Fibroblast of skin of right quadriceps (primary cell): ENCODE measurements around the gene ACER1.
"Not testable (repeated sequence)": the region's sequence is repeated elsewhere in the genome, so short reads cannot be mapped to it uniquely, and the experiment has no call there.

Source experiments
- DNase-seq: peaks from one replicate; pipeline ENCODE4 v3.0.0-alpha.2; 2013

Gene ACER1

GRCh38 chr19:6333439-6333838 is at the start of gene ACER1:
Gene ACER1 (minus strand): TSS chr19:6333612. CDS start chr19:6333551, 61 bp downstream.
- no peak for DNase-seq

GRCh38 chr19:6383188-6383587 is 49.8 kb upstream of the ACER1 start:
- no peak for DNase-seq

- no peak for DNase-seq
Observed at GRCh38 chr19:6381030-6381750, 47.8 kb upstream of the ACER1 start.

GRCh38 chr19:6379744-6380143 is 46.3 kb upstream of the ACER1 start:
- no peak for DNase-seq

- no peak for DNase-seq
Observed at GRCh38 chr19:6378486-6378885, 45.1 kb upstream of the ACER1 start.

- peak; percentile 73 for DNase-seq
Observed at GRCh38 chr19:6378041-6378440, 44.6 kb upstream of the ACER1 start.

GRCh38 chr19:6376512-6377190 is 43.2 kb upstream of the ACER1 start:
- no peak for DNase-seq

- no peak for DNase-seq
Observed at GRCh38 chr19:6375411-6376010, 42.1 kb upstream of the ACER1 start, which contains the start of gene PSPN. Gene PSPN (minus strand): TSS chr19:6375933. CDS start chr19:6375849, 84 bp downstream.

GRCh38 chr19:6374711-6375410 is 41.4 kb upstream of the ACER1 start:
- no peak for DNase-seq

GRCh38 chr19:6374161-6374709 is 40.8 kb upstream of the ACER1 start:
- DNase-seq, result no peak

- no peak for DNase-seq
Observed at GRCh38 chr19:6373813-6374108, 40.3 kb upstream of the ACER1 start.

GRCh38 chr19:6373096-6373812 is 39.8 kb upstream of the ACER1 start:
- peak; percentile 98 for DNase-seq

GRCh38 chr19:6372594-6373095 is 39.2 kb upstream of the ACER1 start, which contains the start of gene ALKBH7:
Gene ALKBH7 (plus strand): TSS chr19:6372794. CDS start chr19:6372821, 27 bp downstream.
- DNase-seq, result peak; percentile 100

GRCh38 chr19:6364353-6364752 is 30.9 kb upstream of the ACER1 start:
- no peak for DNase-seq

- no peak for DNase-seq
Observed at GRCh38 chr19:6362351-6362801, 29.0 kb upstream of the ACER1 start.

- peak; percentile 9 for DNase-seq
Observed at GRCh38 chr19:6362027-6362350, 28.6 kb upstream of the ACER1 start.

GRCh38 chr19:6360857-6361216 is 27.4 kb upstream of the ACER1 start:
- not testable (repeated sequence) for DNase-seq

GRCh38 chr19:6360445-6360844 is 27.0 kb upstream of the ACER1 start:
- DNase-seq, result not testable (repeated sequence)

- DNase-seq, result no peak
Observed at GRCh38 chr19:6359568-6360341, 26.3 kb upstream of the ACER1 start.

- DNase-seq, result no peak
Observed at GRCh38 chr19:6358003-6358402, 24.6 kb upstream of the ACER1 start.

GRCh38 chr19:6357174-6357573 is 23.8 kb upstream of the ACER1 start:
- DNase-seq, result no peak
